Measurements from ENCODE around the gene MASP2. TPM values are rescaled to one million over a fixed set of nuclear protein-coding genes. Genes with fewer than 3 reads are reported as not detected.
A peak's percentile ranks its signal among the peaks of the same experiment; 100 is the strongest.

Gene MASP2
- total and polyA plus RNA-seq, 4 donors = 0.05 TPM; not detected in 3

DNA sequence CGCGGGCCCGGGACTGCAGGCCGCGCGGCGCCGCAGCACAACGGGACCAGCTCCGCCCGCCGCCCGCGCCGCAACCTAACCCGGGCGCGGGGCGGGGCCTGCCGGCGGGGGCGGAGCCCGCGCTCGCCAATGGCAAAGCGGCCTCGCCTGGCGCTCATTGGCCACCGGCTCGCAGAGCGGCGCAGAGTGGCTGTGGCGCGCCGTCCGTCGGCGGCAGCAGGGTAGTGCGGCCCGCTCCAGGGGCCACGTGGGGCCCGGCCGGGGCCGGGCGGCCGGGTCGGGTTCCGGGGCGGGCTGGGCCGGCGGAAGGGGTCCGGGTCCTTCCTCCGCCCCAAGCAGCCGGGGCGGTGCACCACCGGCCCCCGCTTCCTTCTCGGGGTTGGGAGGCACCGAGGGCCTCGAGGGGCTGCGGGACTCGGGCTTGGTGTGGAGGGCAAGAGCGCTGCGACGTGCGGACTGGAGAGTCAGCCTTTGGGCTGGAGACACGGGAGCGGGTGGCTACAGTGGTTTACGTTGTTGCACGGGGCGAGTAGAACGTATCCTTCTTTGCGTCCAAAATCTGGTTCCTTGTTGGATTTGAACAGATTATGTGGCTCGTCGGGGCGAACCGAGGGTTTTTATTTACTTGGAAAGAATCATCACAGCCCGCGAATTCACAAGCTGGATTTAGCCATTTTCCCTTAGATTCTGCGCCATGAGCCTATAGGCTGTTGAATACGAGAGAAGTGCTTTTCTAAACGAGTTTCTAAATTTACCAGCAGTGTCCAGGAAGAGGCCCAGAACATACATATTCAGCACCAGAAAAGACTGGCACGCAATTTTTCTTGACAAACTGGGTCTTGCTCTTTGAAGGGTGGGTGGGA is 13.2 kb upstream of the MASP2 start, which contains the start of gene SRM:
SRM (minus strand) TSS at position 51 of the 863 bp plus-strand sequence. CDS start 75 bp downstream, outside the sequence.
- H3K27ac ChIP-seq (ENCODE audit: low read depth in 1 of 2, low read length in 2 of 2) = peak within 1 kb of the TSS in 1 of 2 donors; percentile 46
- H3K27me3 ChIP-seq (ENCODE audit: control insufficient read depth in 1 of 2, insufficient read depth in 2 of 2, low read length in 1 of 2) = no peaks in the 10 kb centered on the region
- no peaks in the 10 kb centered on the region for H3K9me3 ChIP-seq (ENCODE audit: control insufficient read depth, low read length)
- DNase-seq (peak; percentile 93 to 96), ATAC-seq (ENCODE audit: low FRiP score) (peak; percentile 98)
- no peaks in the 10 kb centered on the region for H3K4me1 ChIP-seq (ENCODE audit: control insufficient read depth in 1 of 2, insufficient read depth in 2 of 2, low read length in 2 of 2)
- peaks cover 2 to 5% of the 10 kb centered on the region in 2 donors for H3K36me3 ChIP-seq (ENCODE audit: control insufficient read depth in 1 of 2, insufficient read depth in 2 of 2, low read length in 1 of 2)
- whole genome bisulfite sequencing, 2 donors = 1% methylated on average over 36 to 83 of the region's 83 CpGs
- intact Hi-C loops (cut with DNase I) = loop anchor here in 1 of 2 donors (1.0 kb wide), 1 partner anchor 23 kb away; no protein-coding TSS in a partner anchor
- H3K4me3 ChIP-seq (ENCODE audit: low read length in 2 of 2) = peak within 1 kb of the TSS; percentile 73

GRCh38 chr1:11059155-11059967 is 12.3 kb upstream of the MASP2 start:
- H3K36me3 ChIP-seq (ENCODE audit: control insufficient read depth in 1 of 2, insufficient read depth in 2 of 2, low read length in 1 of 2) = peaks cover 2 to 5% of the 10 kb centered on the region in 2 donors
- H3K27ac ChIP-seq (ENCODE audit: low read depth in 1 of 2, low read length in 2 of 2) = no peak overlapping the region
- no peaks in the 10 kb centered on the region for H3K27me3 ChIP-seq (ENCODE audit: control insufficient read depth in 1 of 2, insufficient read depth in 2 of 2, low read length in 1 of 2)
- H3K4me1 ChIP-seq (ENCODE audit: control insufficient read depth in 1 of 2, insufficient read depth in 2 of 2, low read length in 2 of 2) = no peaks in the 10 kb centered on the region
- intact Hi-C loops (cut with DNase I) = no loop called here
- no peaks in the 10 kb centered on the region for H3K9me3 ChIP-seq (ENCODE audit: control insufficient read depth, low read length)
- WGBS, 2 donors = 1% methylated on average over 40 to 72 of the region's 72 CpGs
- ATAC-seq (ENCODE audit: low FRiP score) (peak; percentile 4), DNase-seq (peak in 1 of 2 donors; percentile 77)
- H3K4me3 ChIP-seq (ENCODE audit: low read length in 2 of 2) = peak overlapping the region; percentile 69 to 73

- intact Hi-C loops (cut with DNase I) = no loop called here
- peak in 1 of 2 donors; percentile 71 for DNase-seq
- Histone ChIP-seq H3K36me3 (ENCODE audit: control insufficient read depth in 1 of 2, insufficient read depth in 2 of 2, low read length in 1 of 2) (peaks cover 2 to 7% of the 10 kb centered on the region in 2 donors), H3K27ac (ENCODE audit: low read depth in 1 of 2, low read length in 2 of 2) (no peak overlapping the region), H3K4me1 (ENCODE audit: control insufficient read depth in 1 of 2, insufficient read depth in 2 of 2, low read length in 2 of 2) (no peaks in the 10 kb centered on the region), H3K27me3 (ENCODE audit: control insufficient read depth in 1 of 2, insufficient read depth in 2 of 2, low read length in 1 of 2) (no peaks in the 10 kb centered on the region), H3K9me3 (ENCODE audit: control insufficient read depth, low read length) (no peaks in the 10 kb centered on the region), H3K4me3 (ENCODE audit: low read length in 2 of 2) (peak overlapping the region in 1 of 2 donors; percentile 73)
- WGBS, 2 donors = 51 to 55% methylated on average over 26 to 28 of the region's 28 CpGs
- ATAC-seq (ENCODE audit: low FRiP score) = no peak
Observed at GRCh38 chr1:11058595-11059154, 11.6 kb upstream of the MASP2 start.

- no peak overlapping the region for H3K4me3 ChIP-seq (ENCODE audit: low read length in 2 of 2)
- H3K4me1 ChIP-seq (ENCODE audit: control insufficient read depth in 1 of 2, insufficient read depth in 2 of 2, low read length in 2 of 2) = no peaks in the 10 kb centered on the region
- peak in 1 of 2 donors; percentile 30 for DNase-seq
- H3K36me3 ChIP-seq (ENCODE audit: control insufficient read depth in 1 of 2, insufficient read depth in 2 of 2, low read length in 1 of 2) = peaks cover 2 to 7% of the 10 kb centered on the region in 2 donors
- H3K27me3 ChIP-seq (ENCODE audit: control insufficient read depth in 1 of 2, insufficient read depth in 2 of 2, low read length in 1 of 2) = no peaks in the 10 kb centered on the region
- no peak overlapping the region for H3K27ac ChIP-seq (ENCODE audit: low read depth in 1 of 2, low read length in 2 of 2)
- no peak for ATAC-seq (ENCODE audit: low FRiP score)
- 96% methylated on average over 14 of the region's 14 CpGs for WGBS, 2 donors
- intact Hi-C loops (cut with DNase I) = no loop called here
- H3K9me3 ChIP-seq (ENCODE audit: control insufficient read depth, low read length) = no peaks in the 10 kb centered on the region
Observed at GRCh38 chr1:11058026-11058425, 11.0 kb upstream of the MASP2 start.

DNA sequence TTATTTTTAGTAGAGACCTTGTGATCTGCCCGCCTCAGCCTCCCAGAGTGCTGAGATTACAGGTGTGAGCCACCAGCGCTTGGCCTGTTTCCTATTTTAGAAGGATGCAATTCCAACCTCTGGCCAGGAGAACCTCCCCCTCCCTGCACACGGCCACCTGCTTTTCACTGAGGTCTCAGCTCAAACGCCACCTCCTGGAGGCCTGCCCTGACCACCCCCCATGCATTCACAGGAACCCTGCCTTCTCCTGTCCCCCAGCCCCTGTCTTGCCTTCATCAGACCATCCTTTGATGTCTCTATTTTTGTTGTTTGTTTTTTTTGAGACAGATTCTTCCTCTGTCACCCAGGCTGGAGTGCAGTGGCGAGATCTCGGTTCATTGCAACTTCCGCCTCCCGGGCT is 10.4 kb upstream of the MASP2 start:
- intact Hi-C loops (cut with DNase I) = no loop called here

DNA sequence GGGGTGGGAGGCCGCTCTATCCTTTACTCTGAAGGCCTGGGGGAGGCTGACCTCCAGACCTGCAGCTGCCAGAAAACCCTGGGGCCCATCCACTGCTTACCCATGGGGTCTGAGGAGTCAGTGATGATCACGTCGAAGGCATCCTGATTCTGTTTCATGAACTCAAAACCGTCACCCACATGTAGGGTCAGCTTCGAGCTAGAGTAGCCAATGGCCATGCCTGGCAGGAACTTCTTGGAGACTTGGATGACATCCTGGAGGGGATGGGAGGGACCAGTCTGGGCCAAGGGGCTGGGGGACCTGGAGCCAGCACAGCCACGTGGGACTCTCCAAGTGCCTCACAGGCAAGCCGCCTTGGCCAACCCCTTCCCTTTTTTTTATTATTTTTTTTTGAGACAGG is 9.5 kb upstream of the MASP2 start:
- Histone ChIP-seq H3K9me3 (ENCODE audit: control insufficient read depth, low read length) (no peaks in the 10 kb centered on the region), H3K36me3 (ENCODE audit: control insufficient read depth in 1 of 2, insufficient read depth in 2 of 2, low read length in 1 of 2) (peaks cover 2 to 7% of the 10 kb centered on the region in 2 donors), H3K27ac (ENCODE audit: low read depth in 1 of 2, low read length in 2 of 2) (no peak overlapping the region), H3K4me3 (ENCODE audit: low read length in 2 of 2) (no peak overlapping the region), H3K4me1 (ENCODE audit: control insufficient read depth in 1 of 2, insufficient read depth in 2 of 2, low read length in 2 of 2) (no peaks in the 10 kb centered on the region), H3K27me3 (ENCODE audit: control insufficient read depth in 1 of 2, insufficient read depth in 2 of 2, low read length in 1 of 2) (no peaks in the 10 kb centered on the region)
- intact Hi-C loops (cut with DNase I) = no loop called here
- ATAC-seq (ENCODE audit: low FRiP score) (no peak), DNase-seq (peak in 1 of 2 donors; percentile 36)
- WGBS, 2 donors = 76 to 81% methylated on average over 7 of the region's 7 CpGs

More for the DNA sequence above, 10.4 kb upstream of the MASP2 start:
- no peaks in the 10 kb centered on the region for H3K4me1 ChIP-seq (ENCODE audit: control insufficient read depth in 1 of 2, insufficient read depth in 2 of 2, low read length in 2 of 2)
- DNase-seq (peak in 1 of 2 donors; percentile 37), ATAC-seq (ENCODE audit: low FRiP score) (no peak)
- no peak overlapping the region for H3K4me3 ChIP-seq (ENCODE audit: low read length in 2 of 2)
- 92 to 95% methylated on average over 8 of the region's 8 CpGs for WGBS, 2 donors
- H3K9me3 ChIP-seq (ENCODE audit: control insufficient read depth, low read length) = no peaks in the 10 kb centered on the region
- H3K36me3 ChIP-seq (ENCODE audit: control insufficient read depth in 1 of 2, insufficient read depth in 2 of 2, low read length in 1 of 2) = peaks cover 2 to 7% of the 10 kb centered on the region in 2 donors
- no peaks in the 10 kb centered on the region for H3K27me3 ChIP-seq (ENCODE audit: control insufficient read depth in 1 of 2, insufficient read depth in 2 of 2, low read length in 1 of 2)
- no peak overlapping the region for H3K27ac ChIP-seq (ENCODE audit: low read depth in 1 of 2, low read length in 2 of 2)

- WGBS, 2 donors = 92 to 95% methylated on average over 10 to 12 of the region's 12 CpGs
- Histone ChIP-seq H3K36me3 (ENCODE audit: control insufficient read depth in 1 of 2, insufficient read depth in 2 of 2, low read length in 1 of 2) (peaks cover 2 to 7% of the 10 kb centered on the region in 2 donors), H3K9me3 (ENCODE audit: control insufficient read depth, low read length) (no peaks in the 10 kb centered on the region), H3K4me1 (ENCODE audit: control insufficient read depth in 1 of 2, insufficient read depth in 2 of 2, low read length in 2 of 2) (no peaks in the 10 kb centered on the region), H3K27ac (ENCODE audit: low read depth in 1 of 2, low read length in 2 of 2) (no peak overlapping the region), H3K27me3 (ENCODE audit: control insufficient read depth in 1 of 2, insufficient read depth in 2 of 2, low read length in 1 of 2) (no peaks in the 10 kb centered on the region), H3K4me3 (ENCODE audit: low read length in 2 of 2) (no peak overlapping the region)
- DNase-seq (peak in 1 of 2 donors; percentile 42), ATAC-seq (ENCODE audit: low FRiP score) (no peak)
- intact Hi-C loops (cut with DNase I) = no loop called here
Observed at GRCh38 chr1:11055676-11056075, 8.6 kb upstream of the MASP2 start.

- H3K27ac ChIP-seq (ENCODE audit: low read depth in 1 of 2, low read length in 2 of 2) = no peak overlapping the region
- WGBS, 2 donors = 86 to 89% methylated on average over 22 of the region's 22 CpGs
- no peaks in the 10 kb centered on the region for H3K27me3 ChIP-seq (ENCODE audit: control insufficient read depth in 1 of 2, insufficient read depth in 2 of 2, low read length in 1 of 2)
- no peaks in the 10 kb centered on the region for H3K9me3 ChIP-seq (ENCODE audit: control insufficient read depth, low read length)
- intact Hi-C loops (cut with DNase I) = no loop called here
- H3K36me3 ChIP-seq (ENCODE audit: control insufficient read depth in 1 of 2, insufficient read depth in 2 of 2, low read length in 1 of 2) = peaks cover 2 to 7% of the 10 kb centered on the region in 2 donors
- DNase-seq (peak in 1 of 2 donors; percentile 57), ATAC-seq (ENCODE audit: low FRiP score) (no peak)
- H3K4me3 ChIP-seq (ENCODE audit: low read length in 2 of 2) = no peak overlapping the region
- no peaks in the 10 kb centered on the region for H3K4me1 ChIP-seq (ENCODE audit: control insufficient read depth in 1 of 2, insufficient read depth in 2 of 2, low read length in 2 of 2)
Observed at GRCh38 chr1:11054666-11055065, 7.6 kb upstream of the MASP2 start.
